Brain microvascular endothelial cell (primary cell): ENCODE data around the gene TNPO3.
A peak's percentile ranks its signal among the peaks of the same experiment; 100 is the strongest.

Source experiments
- DNase-seq: peaks from one replicate; pipeline ENCODE4 v3.0.0-alpha.2; 2020
- H3K27ac ChIP-seq: fragments of 250-450 bp; sonication (Bioruptor Pico); 2 replicates; pipeline ENCODE4 v1.5.1; 2020; ENCODE audit warnings: mild to moderate bottlenecking, moderate library complexity
- H3K27me3 ChIP-seq: fragments of 250-450 bp; sonication (Bioruptor Pico); replicated peaks from 2 replicates; pipeline ENCODE4 v1.5.1; 2020; ENCODE audit warnings: mild to moderate bottlenecking
- H3K36me3 ChIP-seq: fragments of 250-450 bp; sonication (Bioruptor Pico); replicated peaks from 2 replicates; pipeline ENCODE4 v1.5.1; 2020; ENCODE audit warnings: mild to moderate bottlenecking
- H3K4me3 ChIP-seq: 2 replicates; pipeline ENCODE4 v1.5.1; 2011; ENCODE audit warnings: low read depth, mild to moderate bottlenecking, control low read depth, low read length, moderate library complexity
- in situ Hi-C: cut with HindIII; loops from 2 replicates; pipeline ENCODE4 v1.10.0; 2017; ENCODE audit warnings: low sequenced_read_pairs, low pct_ligation_motif_present
- TF ChIP-seq, protein P1 (sequence below): IDR thresholded peaks from 2 replicates; pipeline ENCODE4 v1.5.1; 2011; ENCODE audit warnings: low read depth, mild to moderate bottlenecking, moderate library complexity, low read length, control low read depth, inconsistent platforms; ENCODE audit errors: missing control alignments

TNPO3 gene

DNA sequence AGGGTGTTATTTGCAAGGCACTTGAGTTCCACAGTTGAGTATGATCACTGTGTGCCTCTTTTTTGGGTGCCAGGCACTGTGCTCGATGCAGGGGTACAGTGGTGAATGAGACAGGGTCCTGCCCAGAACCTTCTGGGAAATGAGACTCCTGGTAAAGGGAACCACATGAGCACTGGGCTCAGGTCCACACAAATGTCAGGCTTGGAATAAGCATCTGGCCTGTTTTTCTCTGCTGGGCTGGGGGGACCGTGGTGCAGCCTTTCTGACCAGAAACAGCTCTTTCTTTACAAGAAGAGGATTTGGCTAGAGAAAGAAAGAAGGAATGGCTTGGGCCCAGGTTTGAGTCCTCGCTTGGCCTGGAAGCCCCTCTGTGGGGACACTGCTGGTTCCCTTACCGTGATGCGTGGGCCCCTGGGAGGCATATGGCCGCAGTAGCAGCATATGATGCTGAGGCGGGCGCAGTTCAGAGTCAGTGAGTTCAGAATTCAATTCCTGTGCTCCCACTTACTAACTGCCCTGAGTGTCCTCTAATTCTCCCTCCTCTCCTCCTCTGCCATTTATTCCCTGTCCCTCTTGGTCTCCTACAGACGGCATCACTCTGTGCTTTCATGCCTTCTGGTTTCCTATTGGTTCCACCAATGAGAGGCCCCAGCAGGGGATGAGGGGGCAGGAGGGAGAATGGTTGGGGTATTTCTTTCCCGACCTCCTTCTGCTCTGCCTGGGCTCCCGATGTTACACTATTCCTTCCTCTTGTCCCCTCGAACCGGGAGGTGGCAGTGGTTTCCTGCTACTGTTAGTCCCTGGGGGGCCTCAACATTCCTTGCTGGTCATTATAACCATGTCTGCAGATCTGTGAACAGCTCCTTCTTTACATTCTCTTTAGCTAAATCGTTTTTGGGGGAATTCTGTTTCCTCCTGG lies 134.8 kb downstream of the TNPO3 start:
- Histone ChIP-seq H3K27me3 (peaks cover 55% of the 10 kb centered on the region), H3K4me3 (no peak overlapping the region), H3K27ac (no peak overlapping the region), H3K36me3 (no peaks in the 10 kb centered on the region)
- in situ Hi-C loops = loop anchor here (10.0 to 25.0 kb wide), 2 partner anchors 55 to 167 kb away; no protein-coding TSS in a partner anchor
- TF ChIP-seq, protein P1, sequence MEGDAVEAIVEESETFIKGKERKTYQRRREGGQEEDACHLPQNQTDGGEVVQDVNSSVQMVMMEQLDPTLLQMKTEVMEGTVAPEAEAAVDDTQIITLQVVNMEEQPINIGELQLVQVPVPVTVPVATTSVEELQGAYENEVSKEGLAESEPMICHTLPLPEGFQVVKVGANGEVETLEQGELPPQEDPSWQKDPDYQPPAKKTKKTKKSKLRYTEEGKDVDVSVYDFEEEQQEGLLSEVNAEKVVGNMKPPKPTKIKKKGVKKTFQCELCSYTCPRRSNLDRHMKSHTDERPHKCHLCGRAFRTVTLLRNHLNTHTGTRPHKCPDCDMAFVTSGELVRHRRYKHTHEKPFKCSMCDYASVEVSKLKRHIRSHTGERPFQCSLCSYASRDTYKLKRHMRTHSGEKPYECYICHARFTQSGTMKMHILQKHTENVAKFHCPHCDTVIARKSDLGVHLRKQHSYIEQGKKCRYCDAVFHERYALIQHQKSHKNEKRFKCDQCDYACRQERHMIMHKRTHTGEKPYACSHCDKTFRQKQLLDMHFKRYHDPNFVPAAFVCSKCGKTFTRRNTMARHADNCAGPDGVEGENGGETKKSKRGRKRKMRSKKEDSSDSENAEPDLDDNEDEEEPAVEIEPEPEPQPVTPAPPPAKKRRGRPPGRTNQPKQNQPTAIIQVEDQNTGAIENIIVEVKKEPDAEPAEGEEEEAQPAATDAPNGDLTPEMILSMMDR = peak; percentile 17
- DNase-seq = no peak

DNA sequence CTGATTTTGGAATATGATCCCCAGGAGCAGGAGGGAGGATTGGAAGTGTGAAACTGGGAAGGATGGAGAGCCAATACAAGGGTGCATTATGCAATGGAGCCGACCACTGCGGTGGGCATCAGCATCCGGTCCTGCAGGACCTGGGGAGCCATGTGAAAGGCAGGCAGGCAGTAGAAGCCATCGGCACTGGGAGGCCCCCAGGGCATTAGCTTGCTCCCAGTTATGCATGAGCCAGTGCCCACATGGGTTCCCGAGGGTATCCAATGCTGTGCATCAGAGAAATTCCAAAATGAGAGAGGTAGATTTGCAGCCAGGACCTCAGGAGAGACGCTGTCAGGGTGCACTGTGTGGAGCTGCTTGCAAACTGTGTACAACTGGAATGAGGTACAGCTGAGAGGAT lies 135.7 kb downstream of the TNPO3 start:
- in situ Hi-C loops = loop anchor here (10.0 to 25.0 kb wide), 2 partner anchors 56 to 168 kb away; no protein-coding TSS in a partner anchor
- DNase-seq = no peak
- no peak overlapping the region for H3K27ac ChIP-seq

DNA sequence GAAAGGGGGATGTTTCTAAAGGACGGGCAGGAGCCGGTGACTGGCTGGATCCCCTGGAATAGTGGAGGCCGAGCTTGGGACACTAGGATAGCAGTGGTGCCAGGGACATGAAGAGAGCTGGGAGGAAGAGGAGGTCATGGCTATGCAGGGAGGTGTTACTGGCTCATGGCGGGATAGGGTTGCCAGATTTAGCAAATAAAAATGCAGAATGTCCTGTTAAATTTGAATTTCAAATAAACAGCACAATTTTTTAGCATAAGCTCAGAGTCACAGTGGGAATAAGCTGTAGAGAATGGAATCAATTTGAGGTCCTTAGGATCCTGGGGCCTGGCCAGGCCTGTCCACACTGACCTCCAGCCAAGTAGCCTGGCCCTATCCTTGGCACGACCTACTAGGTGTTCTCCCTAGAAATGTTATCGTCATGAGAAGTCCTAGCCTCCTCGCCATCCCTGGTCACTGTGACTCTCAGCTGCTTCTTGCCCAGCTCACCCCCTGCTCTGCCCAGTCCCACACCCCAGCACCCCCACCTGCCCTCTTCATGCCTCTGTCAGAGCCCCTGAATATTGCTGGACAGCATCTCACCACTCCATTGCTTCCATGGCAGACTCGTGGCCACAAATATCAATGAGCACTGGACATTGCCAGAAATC lies 136.8 kb downstream of the TNPO3 start:
- H3K4me3 ChIP-seq = no peak overlapping the region

More for the DNA sequence above, 135.7 kb downstream of the TNPO3 start:
- Histone ChIP-seq H3K4me3 (no peak overlapping the region), H3K27me3 (peaks cover 58% of the 10 kb centered on the region), H3K36me3 (no peaks in the 10 kb centered on the region)
- TF ChIP-seq, protein P1 = no peak

DNA sequence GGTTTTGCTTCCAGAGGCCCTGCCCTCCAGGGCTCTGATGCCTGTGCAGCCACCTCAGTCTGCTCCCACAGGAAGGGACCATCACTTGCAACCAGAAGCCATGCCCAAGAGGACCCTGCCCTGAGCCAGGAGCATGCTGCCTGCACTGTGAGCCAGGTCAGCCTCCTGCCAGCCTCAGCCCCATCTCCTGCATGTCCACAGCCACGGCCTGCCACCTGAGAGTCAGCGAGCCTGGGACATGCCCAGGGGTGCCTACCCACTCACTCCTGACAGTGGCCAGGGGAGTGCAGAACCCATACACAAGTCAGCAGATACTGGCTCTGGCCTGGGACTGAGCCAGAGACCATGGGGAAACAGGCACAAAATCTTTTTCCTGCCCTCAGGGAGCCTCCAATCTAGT lies 137.8 kb downstream of the TNPO3 start:
- TF ChIP-seq, protein P1 = no peak
- in situ Hi-C loops = loop anchor here (10.0 to 25.0 kb wide), 2 partner anchors 58 to 170 kb away; no protein-coding TSS in a partner anchor

More for the DNA sequence above, 136.8 kb downstream of the TNPO3 start:
- in situ Hi-C loops = loop anchor here (10.0 to 25.0 kb wide), 2 partner anchors 57 to 169 kb away; no protein-coding TSS in a partner anchor
- TF ChIP-seq, protein P1 = no peak
- Histone ChIP-seq H3K27ac (no peak overlapping the region), H3K36me3 (no peaks in the 10 kb centered on the region), H3K27me3 (peaks cover 58% of the 10 kb centered on the region)
- DNase-seq = no peak

DNA sequence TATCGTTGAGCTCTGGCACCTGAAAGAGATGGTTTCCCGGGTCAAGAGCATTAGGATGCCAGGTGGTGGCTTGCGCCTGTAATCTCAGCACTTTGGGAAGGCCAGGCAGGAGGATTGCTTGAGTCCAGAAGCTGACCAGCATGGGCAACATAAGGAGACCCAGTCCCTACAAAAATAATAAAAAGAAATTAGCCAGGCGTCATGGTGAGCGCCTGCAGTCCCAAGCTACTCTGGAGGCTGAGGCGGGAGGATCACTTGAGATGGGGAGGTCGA lies 138.3 kb downstream of the TNPO3 start:
- no peak for DNase-seq
- H3K27me3 ChIP-seq = peaks cover 53% of the 10 kb centered on the region
- TF ChIP-seq, protein P1 = no peak

More for the DNA sequence above, 137.8 kb downstream of the TNPO3 start:
- Histone ChIP-seq H3K27ac (no peak overlapping the region), H3K4me3 (no peak overlapping the region), H3K36me3 (no peaks in the 10 kb centered on the region), H3K27me3 (peaks cover 54% of the 10 kb centered on the region)
- DNase-seq = no peak

More for the DNA sequence above, 138.3 kb downstream of the TNPO3 start:
- Histone ChIP-seq H3K36me3 (no peaks in the 10 kb centered on the region), H3K4me3 (no peak overlapping the region), H3K27ac (no peak overlapping the region)
- in situ Hi-C loops = loop anchor here (10.0 to 25.0 kb wide), 2 partner anchors 58 to 171 kb away; no protein-coding TSS in a partner anchor
